HCT116 (cell line): ENCODE data around the gene NRCAM. TPM values are rescaled to one million over a fixed set of nuclear protein-coding genes. Genes with fewer than 3 reads are reported as not detected.

ENCODE experiments used
- ATAC-seq: fragments of 200-7000 bp; cut with Tn5 transposase; 2 replicates; pipeline ENCODE4 v1.9.1; 2020; ENCODE audit warnings: mild to moderate bottlenecking, moderate library complexity
- BruUV-seq: library from RNA; stranded (reverse); fragments of 400-500 nt; replicated peaks from 2 replicates; lab custom pipeline; 2021; lab: Mats Ljungman, UMichigan
- CTCF ChIA-PET: fragments of 300-600 bp; sonication (Branson Sonifier 250); formaldehyde crosslinking; loops from one replicate; lab custom pipeline; 2021; ENCODE audit warnings: antibody characterized with exemption; lab: Charles Lee
- POLR2A ChIA-PET: fragments of 300-600, 350-600 bp; sonication (Branson Sonifier 250); formaldehyde crosslinking; loops from one replicate; lab custom pipeline; 2021; ENCODE audit warnings: antibody characterized with exemption; lab: Charles Lee
- RAD21 ChIA-PET, 2 experiments: fragments of 300-600 bp; sonication (Branson Sonifier 250); formaldehyde crosslinking; loops; one replicate each; lab custom pipeline; 2023; ENCODE audit warnings: low total read pairs in 2 of 2; ENCODE audit not compliant: uncharacterized antibody in 2 of 2, unreplicated experiment in 2 of 2, low non-redundant PET in 1 of 2; lab: Charles Lee
- DNase-seq: peaks from one replicate; pipeline ENCODE4 v3.0.0-alpha.2; 2010; ENCODE audit warnings: low read depth, low spot score
- H2AFZ ChIP-seq: fragments of 200-600 bp; shearing (Covaris generic), sonication (generic); 2 replicates; pipeline ENCODE4 v1.6.1; 2017; ENCODE audit warnings: low read depth, mixed run types, mixed read lengths, antibody characterized with exemption, low read length; ENCODE audit not compliant: poor library complexity, severe bottlenecking
- H3K27ac ChIP-seq: 2 replicates; pipeline ENCODE4 v1.5.1; 2012; ENCODE audit warnings: low read depth, low read length
- H3K27me3 ChIP-seq: fragments of 200-600 bp; sonication (generic); 2 replicates; pipeline ENCODE4 v1.6.1; 2016; ENCODE audit warnings: mixed run types, low read length, mixed read lengths; ENCODE audit not compliant: insufficient read depth
- H3K36me3 ChIP-seq, 2 experiments: fragments of 200-500 bp in 1 of 2; fragments of 200-600 bp in 1 of 2; sonication (Bioruptor generic) in 1 of 2; sonication (generic) in 1 of 2; 2 replicates each; pipeline versions ENCODE4 v1.5.1 to v1.6.1; 2014 to 2016; ENCODE audit warnings: low read length in 2 of 2, inconsistent platforms in 1 of 2, mixed read lengths in 1 of 2, mixed run types in 1 of 2; ENCODE audit not compliant: insufficient read depth in 2 of 2, control insufficient read depth in 1 of 2
- H3K4me1 ChIP-seq, 2 experiments: fragments of 200-600 bp in 1 of 2; sonication (generic) in 1 of 2; 2 replicates each; pipeline versions ENCODE4 v1.5.1 to v1.6.1; 2012 to 2017; ENCODE audit warnings: low read length in 2 of 2, inconsistent platforms in 1 of 2, mild to moderate bottlenecking in 1 of 2, mixed read lengths in 1 of 2, mixed run types in 1 of 2, moderate library complexity in 1 of 2; ENCODE audit not compliant: insufficient read depth in 2 of 2, control insufficient read depth in 1 of 2
- H3K4me2 ChIP-seq: fragments of 200-600 bp; sonication (generic); 2 replicates; pipeline ENCODE4 v1.6.1; 2017; ENCODE audit warnings: mixed run types, low read length, mixed read lengths
- H3K4me3 ChIP-seq, 2 experiments: fragments of 200-600 bp in 1 of 2; sonication (generic) in 1 of 2; replicated peaks in 1 of 2; 2 replicates each; pipeline ENCODE4 v1.5.1; 2011 to 2016; ENCODE audit warnings: low read length in 2 of 2, control low read depth in 1 of 2, low read depth in 1 of 2, mild to moderate bottlenecking in 1 of 2, mixed read lengths in 1 of 2, mixed run types in 1 of 2
- H3K79me2 ChIP-seq: fragments of 200-600 bp; sonication (generic); 2 replicates; pipeline ENCODE4 v1.6.1; 2017; ENCODE audit warnings: mild to moderate bottlenecking, mixed run types, low read length, moderate library complexity, mixed read lengths; ENCODE audit not compliant: insufficient read depth
- H3K9ac ChIP-seq: fragments of 200-600 bp; sonication (generic); 2 replicates; pipeline ENCODE4 v1.6.1; 2016; ENCODE audit warnings: low read length, mixed read lengths
- H3K9me2 ChIP-seq: fragments of 200-600 bp; sonication (generic), shearing (Covaris generic); 2 replicates; pipeline ENCODE4 v1.6.1; 2017; ENCODE audit warnings: mixed run types, mild to moderate bottlenecking, moderate library complexity; ENCODE audit not compliant: insufficient read depth
- H3K9me3 ChIP-seq, 2 experiments: fragments of 200-500 bp in 1 of 2; fragments of 200-600 bp in 1 of 2; sonication (Bioruptor generic) in 1 of 2; sonication (generic) in 1 of 2; 2 replicates each; pipeline ENCODE4 v1.6.1; 2014 to 2017; ENCODE audit warnings: low read length in 2 of 2, mixed read lengths in 2 of 2, inconsistent platforms in 1 of 2, low read depth in 1 of 2, mild to moderate bottlenecking in 1 of 2, mixed run types in 1 of 2, moderate library complexity in 1 of 2; ENCODE audit not compliant: control insufficient read depth in 1 of 2, insufficient read depth in 1 of 2
- H4K20me1 ChIP-seq: fragments of 200-600 bp; sonication (generic), shearing (Covaris generic); 2 replicates; pipeline ENCODE4 v1.6.1; 2017; ENCODE audit warnings: mixed run types, mild to moderate bottlenecking, moderate library complexity; ENCODE audit not compliant: insufficient read depth
- CBX3 ChIP-seq: IDR thresholded peaks from 2 replicates; pipeline ENCODE4 v1.6.1; 2012; ENCODE audit warnings: low read depth
- CTCF ChIP-seq, 3 experiments: fragments of 200-600 bp in 1 of 3; sonication (generic) in 1 of 3; IDR thresholded peaks in 2 of 3; conservative IDR thresholded peaks in 1 of 3; 2 replicates each; pipeline ENCODE4 v1.5.1; 2012 to 2017; ENCODE audit warnings: low read depth in 2 of 3, low read length in 2 of 3, antibody characterized with exemption in 1 of 3, borderline replicate concordance in 1 of 3, control low read depth in 1 of 3, mild to moderate bottlenecking in 1 of 3, mixed read lengths in 1 of 3, mixed run types in 1 of 3, moderate library complexity in 1 of 3; ENCODE audit not compliant: insufficient read depth in 1 of 3
- ELF1 ChIP-seq: IDR thresholded peaks from 2 replicates; pipeline ENCODE4 v1.6.1; 2012; ENCODE audit warnings: low read depth, borderline replicate concordance
- EZH2 ChIP-seq: fragments of 200-600 bp; sonication (generic); IDR thresholded peaks from 2 replicates; pipeline ENCODE4 v1.6.1; 2017; ENCODE audit warnings: antibody characterized with exemption, mixed run types
- FOSL1 ChIP-seq: IDR thresholded peaks from 2 replicates; pipeline ENCODE4 v1.6.1; 2012; ENCODE audit warnings: low read depth
- POLR2A ChIP-seq: IDR thresholded peaks from 2 replicates; pipeline ENCODE4 v1.7.0; 2011; ENCODE audit warnings: borderline replicate concordance; ENCODE audit not compliant: insufficient read depth, insufficient read length; ENCODE audit errors: extremely low read depth
- RAD21 ChIP-seq: IDR thresholded peaks from 2 replicates; pipeline ENCODE4 v1.6.1; 2012; ENCODE audit warnings: low read depth, mild to moderate bottlenecking
- REST ChIP-seq: IDR thresholded peaks from 2 replicates; pipeline ENCODE4 v1.6.1; 2012; ENCODE audit warnings: low read depth
- SIN3A ChIP-seq: IDR thresholded peaks from 2 replicates; pipeline ENCODE4 v1.6.1; 2012; ENCODE audit warnings: low read depth
- SP1 ChIP-seq: IDR thresholded peaks from 2 replicates; pipeline ENCODE4 v1.6.1; 2012; ENCODE audit warnings: low read depth
- SRF ChIP-seq: IDR thresholded peaks from 2 replicates; pipeline ENCODE4 v1.6.1; 2012; ENCODE audit warnings: low read depth
- YY1 ChIP-seq: IDR thresholded peaks from 2 replicates; pipeline ENCODE4 v1.6.1; 2011; ENCODE audit warnings: low read length, low read depth, moderate library complexity, mild to moderate bottlenecking; ENCODE audit not compliant: insufficient replicate concordance; ENCODE audit errors: extremely low read depth
- ZFX ChIP-seq: fragments of 450-650 bp; IDR thresholded peaks from 2 replicates; pipeline ENCODE4 v1.6.1; 2017
- ZNF274 ChIP-seq: fragments of 200-500 bp; sonication (Bioruptor generic); IDR thresholded peaks from 2 replicates; pipeline ENCODE4 v1.6.1; 2014; ENCODE audit warnings: mild to moderate bottlenecking, low read depth, low read length, inconsistent platforms
- intact Hi-C: fragments of 100-400 bp; cut with micrococcal nuclease; formaldehyde crosslinking; loops from 2 replicates; pipeline ENCODE4 v1.10.0; 2022
- total RNA-seq: library from RNA; stranded (reverse); gene quantifications from one replicate; pipeline ENCODE4 v1.2.1, GENCODE V29; 2021; ENCODE audit not compliant: unreplicated experiment
- TF ChIP-seq, protein P1 (sequence below): IDR thresholded peaks from 2 replicates; pipeline ENCODE4 v1.6.1; 2011; ENCODE audit warnings: mild to moderate bottlenecking, low read length, moderate library complexity; ENCODE audit not compliant: insufficient replicate concordance; ENCODE audit errors: extremely low read depth
- TF ChIP-seq, protein P2 (sequence below): IDR thresholded peaks from 2 replicates; pipeline ENCODE4 v1.6.1; 2012

NRCAM gene
- total RNA-seq, 1 experiment from 2014 or later = 0.15 TPM

- TF ChIP-seq, protein P1, sequence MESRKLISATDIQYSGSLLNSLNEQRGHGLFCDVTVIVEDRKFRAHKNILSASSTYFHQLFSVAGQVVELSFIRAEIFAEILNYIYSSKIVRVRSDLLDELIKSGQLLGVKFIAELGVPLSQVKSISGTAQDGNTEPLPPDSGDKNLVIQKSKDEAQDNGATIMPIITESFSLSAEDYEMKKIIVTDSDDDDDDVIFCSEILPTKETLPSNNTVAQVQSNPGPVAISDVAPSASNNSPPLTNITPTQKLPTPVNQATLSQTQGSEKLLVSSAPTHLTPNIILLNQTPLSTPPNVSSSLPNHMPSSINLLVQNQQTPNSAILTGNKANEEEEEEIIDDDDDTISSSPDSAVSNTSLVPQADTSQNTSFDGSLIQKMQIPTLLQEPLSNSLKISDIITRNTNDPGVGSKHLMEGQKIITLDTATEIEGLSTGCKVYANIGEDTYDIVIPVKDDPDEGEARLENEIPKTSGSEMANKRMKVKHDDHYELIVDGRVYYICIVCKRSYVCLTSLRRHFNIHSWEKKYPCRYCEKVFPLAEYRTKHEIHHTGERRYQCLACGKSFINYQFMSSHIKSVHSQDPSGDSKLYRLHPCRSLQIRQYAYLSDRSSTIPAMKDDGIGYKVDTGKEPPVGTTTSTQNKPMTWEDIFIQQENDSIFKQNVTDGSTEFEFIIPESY = no peak
These were observed 318.2 kb downstream of the NRCAM start (continued) for GRCh38 chr7:108137993-108138392.

DNA sequence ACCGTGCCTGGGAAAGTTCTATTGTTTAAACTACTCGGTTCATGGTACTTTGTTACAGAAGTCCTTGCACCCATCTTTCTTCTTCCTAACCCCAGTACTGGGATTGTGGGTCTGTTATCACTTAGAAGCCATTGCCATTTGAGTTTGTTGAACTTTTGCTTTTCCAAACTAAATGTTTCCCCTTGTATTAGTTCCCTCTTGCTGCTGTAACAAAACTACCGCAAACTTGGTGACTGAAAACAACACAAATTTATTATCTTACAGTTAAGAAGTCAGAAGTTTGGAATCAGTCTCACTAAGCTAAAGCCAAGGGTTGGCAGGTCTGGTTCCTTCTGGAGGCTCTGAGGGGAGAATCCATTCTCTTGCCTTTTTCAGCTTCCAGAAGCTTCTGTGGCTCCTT, 319.2 kb downstream of the NRCAM start:
- intact Hi-C loops = no loop called here
- no peaks in the 10 kb centered on the region for H3K9me3 ChIP-seq
- RAD21 ChIA-PET = no interaction called here
- no peaks in the 10 kb centered on the region for H3K9me2 ChIP-seq
- no TSS peak for BruUV-seq
- TF ChIP-seq RAD21 (no peak), ELF1 (no peak), REST (no peak), SP1 (no peak), SIN3A (no peak), FOSL1 (no peak), CTCF (IDR thresholded peaks at IDR 0.05 in 2 of 3, conservative IDR thresholded peaks at IDR 0.05 in 1 of 3; ENCODE audit: borderline replicate concordance in 1 of 3, insufficient read depth in 1 of 3, low read depth in 2 of 3, low read length in 2 of 3) (no peak), CBX3 (no peak), SRF (no peak), POLR2A (no peak), ZNF274 (no peak), EZH2 (no peak), ZFX (no peak), YY1 (no peak)
- TF ChIP-seq, protein P2, sequence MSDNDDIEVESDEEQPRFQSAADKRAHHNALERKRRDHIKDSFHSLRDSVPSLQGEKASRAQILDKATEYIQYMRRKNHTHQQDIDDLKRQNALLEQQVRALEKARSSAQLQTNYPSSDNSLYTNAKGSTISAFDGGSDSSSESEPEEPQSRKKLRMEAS = no peak
- TF ChIP-seq, protein P1 = no peak
- ATAC-seq (no peak), DNase-seq (no peak)
- CTCF ChIA-PET = no interaction called here
- no peaks in the 10 kb centered on the region for H3K4me1 ChIP-seq
- no peak overlapping the region for H3K4me3 ChIP-seq
- POLR2A ChIA-PET = no interaction called here
- H3K79me2 ChIP-seq = no peaks in the 10 kb centered on the region
- no peak overlapping the region for H2AFZ ChIP-seq
- no peak overlapping the region for H3K27ac ChIP-seq
- no peaks in the 10 kb centered on the region for H4K20me1 ChIP-seq
- no peaks in the 10 kb centered on the region for H3K27me3 ChIP-seq
- H3K9ac ChIP-seq = no peak overlapping the region
- H3K4me2 ChIP-seq = no peak overlapping the region
- no peaks in the 10 kb centered on the region for H3K36me3 ChIP-seq
